ENCODE data around the gene SLC19A1. TPM values are rescaled to one million over a fixed set of nuclear protein-coding genes. Genes with fewer than 3 reads are reported as not detected.

The SLC19A1 gene
- total RNA-seq, 2 experiments from 2014 or later: 34.3 to 38.4 TPM

- H3K9me3 Mint-ChIP-seq: no peaks in the 10 kb centered on the region
- ATAC-seq (ENCODE audit: low read depth): no peak
- no peak for DNase-seq
- POLR2A ChIA-PET: no interaction called here
- no peaks in the 10 kb centered on the region for H3K36me3 Mint-ChIP-seq
- peaks cover 19% of the 10 kb centered on the region for H3K4me1 Mint-ChIP-seq
- peak overlapping the region; percentile 13 for H3K27ac Mint-ChIP-seq
- no peaks in the 10 kb centered on the region for H3K27me3 Mint-ChIP-seq
- no peak overlapping the region for H3K4me3 Mint-ChIP-seq
Measured at GRCh38 chr21:45473496-45474322, 68.5 kb downstream of the SLC19A1 start.

GRCh38 chr21:45472445-45473365, 69.5 kb downstream of the SLC19A1 start:
- no peak overlapping the region for H3K27ac Mint-ChIP-seq
- peaks cover 10% of the 10 kb centered on the region for H3K4me1 Mint-ChIP-seq
- POLR2A ChIA-PET: interaction anchor here (0.5 kb wide), 1 partner anchor 48 kb away, joined by 4 read pairs; no protein-coding TSS in a partner anchor
- ATAC-seq (ENCODE audit: low read depth) (no peak), DNase-seq (no peak)
- no peak overlapping the region for H3K4me3 Mint-ChIP-seq
- H3K9me3 Mint-ChIP-seq: no peaks in the 10 kb centered on the region
- H3K27me3 Mint-ChIP-seq: no peaks in the 10 kb centered on the region
- no peaks in the 10 kb centered on the region for H3K36me3 Mint-ChIP-seq

- Mint-ChIP-seq H3K36me3 (no peaks in the 10 kb centered on the region), H3K27me3 (no peaks in the 10 kb centered on the region), H3K4me3 (no peak overlapping the region), H3K27ac (no peak overlapping the region), H3K4me1 (peaks cover 9% of the 10 kb centered on the region), H3K9me3 (no peaks in the 10 kb centered on the region)
- ATAC-seq (ENCODE audit: low read depth) (no peak), DNase-seq (no peak)
- POLR2A ChIA-PET: no interaction called here
Measured at GRCh38 chr21:45471525-45472221, 70.6 kb downstream of the SLC19A1 start.

GRCh38 chr21:45470773-45471524, 71.3 kb downstream of the SLC19A1 start:
- Mint-ChIP-seq H3K36me3 (no peaks in the 10 kb centered on the region), H3K9me3 (no peaks in the 10 kb centered on the region), H3K4me3 (no peak overlapping the region), H3K27me3 (no peaks in the 10 kb centered on the region), H3K4me1 (peaks cover 5% of the 10 kb centered on the region), H3K27ac (no peak overlapping the region)
- ATAC-seq (ENCODE audit: low read depth): peak; percentile 32
- POLR2A ChIA-PET: no interaction called here
- no peak for DNase-seq

GRCh38 chr21:45470087-45470515, 72.1 kb downstream of the SLC19A1 start:
- H3K36me3 Mint-ChIP-seq: no peaks in the 10 kb centered on the region

GRCh38 chr21:45469273-45470086, 72.8 kb downstream of the SLC19A1 start:
- no peak for DNase-seq
- H3K4me3 Mint-ChIP-seq: no peak overlapping the region

More at GRCh38 chr21:45470087-45470515, 72.1 kb downstream of the SLC19A1 start:
- H3K9me3 Mint-ChIP-seq: no peaks in the 10 kb centered on the region
- ATAC-seq (ENCODE audit: low read depth) (no peak), DNase-seq (no peak)
- no peak overlapping the region for H3K27ac Mint-ChIP-seq
- H3K4me1 Mint-ChIP-seq: peaks cover 5% of the 10 kb centered on the region
- peaks cover 2% of the 10 kb centered on the region for H3K27me3 Mint-ChIP-seq
- no peak overlapping the region for H3K4me3 Mint-ChIP-seq
- POLR2A ChIA-PET: no interaction called here

GRCh38 chr21:45468971-45469272, 73.3 kb downstream of the SLC19A1 start:
- DNase-seq (no peak), ATAC-seq (ENCODE audit: low read depth) (no peak)
- peaks cover 8% of the 10 kb centered on the region for H3K27me3 Mint-ChIP-seq
- POLR2A ChIA-PET: no interaction called here
- H3K4me3 Mint-ChIP-seq: no peak overlapping the region
- no peaks in the 10 kb centered on the region for H3K36me3 Mint-ChIP-seq
- peaks cover 2% of the 10 kb centered on the region for H3K4me1 Mint-ChIP-seq
- H3K27ac Mint-ChIP-seq: no peak overlapping the region
- no peaks in the 10 kb centered on the region for H3K9me3 Mint-ChIP-seq

More at GRCh38 chr21:45469273-45470086, 72.8 kb downstream of the SLC19A1 start:
- no peaks in the 10 kb centered on the region for H3K9me3 Mint-ChIP-seq
- H3K27me3 Mint-ChIP-seq: peaks cover 8% of the 10 kb centered on the region
- H3K4me1 Mint-ChIP-seq: peaks cover 5% of the 10 kb centered on the region
- no peak overlapping the region for H3K27ac Mint-ChIP-seq
- ATAC-seq (ENCODE audit: low read depth): no peak
- POLR2A ChIA-PET: no interaction called here
- no peaks in the 10 kb centered on the region for H3K36me3 Mint-ChIP-seq

- H3K4me3 Mint-ChIP-seq: no peak overlapping the region
Measured at GRCh38 chr21:45468051-45468970, 73.9 kb downstream of the SLC19A1 start.

GRCh38 chr21:45467221-45467779, 74.9 kb downstream of the SLC19A1 start:
- DNase-seq (no peak), ATAC-seq (ENCODE audit: low read depth) (no peak)
- Mint-ChIP-seq H3K27me3 (peaks cover 10% of the 10 kb centered on the region), H3K9me3 (no peaks in the 10 kb centered on the region), H3K27ac (no peak overlapping the region), H3K4me3 (no peak overlapping the region), H3K4me1 (peaks cover 2% of the 10 kb centered on the region), H3K36me3 (no peaks in the 10 kb centered on the region)
- POLR2A ChIA-PET: no interaction called here

More at GRCh38 chr21:45468051-45468970, 73.9 kb downstream of the SLC19A1 start:
- H3K4me1 Mint-ChIP-seq: peaks cover 2% of the 10 kb centered on the region
- H3K36me3 Mint-ChIP-seq: no peaks in the 10 kb centered on the region
- H3K27ac Mint-ChIP-seq: no peak overlapping the region
- peaks cover 8% of the 10 kb centered on the region for H3K27me3 Mint-ChIP-seq
- no peaks in the 10 kb centered on the region for H3K9me3 Mint-ChIP-seq
- no peak for DNase-seq
- ATAC-seq (ENCODE audit: low read depth): no peak
- POLR2A ChIA-PET: no interaction called here

- H3K4me3 Mint-ChIP-seq: no peak overlapping the region
- H3K4me1 Mint-ChIP-seq: peaks cover 2% of the 10 kb centered on the region
- H3K27me3 Mint-ChIP-seq: peaks cover 14% of the 10 kb centered on the region
- POLR2A ChIA-PET: no interaction called here
- H3K36me3 Mint-ChIP-seq: no peaks in the 10 kb centered on the region
- ATAC-seq (ENCODE audit: low read depth) (no peak), DNase-seq (no peak)
- H3K9me3 Mint-ChIP-seq: no peaks in the 10 kb centered on the region
- H3K27ac Mint-ChIP-seq: no peak overlapping the region
Measured at GRCh38 chr21:45466330-45467220, 75.7 kb downstream of the SLC19A1 start.

Measured in activated naive CD8-positive, alpha-beta T cell treated with anti-CD3 and anti-CD28 coated beads, Interleukin-2, amount 10 ng/mL, durations not matched to agents 7 days and 5 days (primary cell).